GM19397 (cell line): ENCODE measurements around the gene TCERG1L.

ENCODE experiments used
- ATAC-seq: cut with Tn5 transposase; IDR thresholded peaks from one replicate; pipeline ENCODE4 v1.9.1; 2021; ENCODE audit warnings: mild to moderate bottlenecking, moderate library complexity; ENCODE audit not compliant: unreplicated experiment

Gene TCERG1L

DNA sequence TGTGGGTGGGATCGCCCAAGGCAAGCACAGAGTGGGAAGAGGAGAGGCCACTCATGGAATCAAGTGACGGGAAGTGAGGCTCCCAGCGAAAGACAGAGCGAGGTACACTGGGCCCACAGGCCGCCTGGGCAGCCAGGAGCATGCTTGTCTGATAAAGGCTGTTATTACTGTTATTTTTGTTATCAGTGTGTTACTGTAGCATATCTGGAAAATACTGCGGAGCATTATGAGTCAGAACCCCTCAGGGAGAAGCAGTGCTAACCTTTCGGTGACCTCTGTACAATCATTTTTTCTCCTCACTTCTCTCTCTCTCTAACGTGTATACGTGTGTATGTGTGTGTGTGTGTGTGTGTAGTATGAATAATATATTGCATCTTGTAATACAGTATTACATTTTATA lies 3.8 kb upstream of the TCERG1L start:
- ATAC-seq: no peak

DNA sequence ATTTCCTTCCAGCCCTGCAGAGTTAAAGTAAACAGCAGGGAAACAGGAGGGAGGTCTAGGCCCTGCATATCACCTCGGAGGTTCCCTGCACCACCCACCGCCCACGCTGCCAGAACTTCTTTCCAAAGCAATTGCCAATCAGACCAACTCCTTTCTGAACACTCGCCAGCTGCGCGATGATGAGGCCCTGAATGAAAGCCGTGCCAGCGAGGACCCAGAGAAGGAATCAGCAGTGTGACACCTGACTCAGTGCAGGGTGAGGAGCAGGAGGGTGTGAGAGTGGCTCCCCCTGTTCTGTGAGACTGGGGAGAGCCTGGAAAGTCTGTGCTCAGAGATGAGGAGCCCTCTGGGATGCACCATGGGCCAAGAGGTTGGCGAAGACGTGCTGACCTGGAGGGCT lies 3.3 kb upstream of the TCERG1L start:
- ATAC-seq: no peak

DNA sequence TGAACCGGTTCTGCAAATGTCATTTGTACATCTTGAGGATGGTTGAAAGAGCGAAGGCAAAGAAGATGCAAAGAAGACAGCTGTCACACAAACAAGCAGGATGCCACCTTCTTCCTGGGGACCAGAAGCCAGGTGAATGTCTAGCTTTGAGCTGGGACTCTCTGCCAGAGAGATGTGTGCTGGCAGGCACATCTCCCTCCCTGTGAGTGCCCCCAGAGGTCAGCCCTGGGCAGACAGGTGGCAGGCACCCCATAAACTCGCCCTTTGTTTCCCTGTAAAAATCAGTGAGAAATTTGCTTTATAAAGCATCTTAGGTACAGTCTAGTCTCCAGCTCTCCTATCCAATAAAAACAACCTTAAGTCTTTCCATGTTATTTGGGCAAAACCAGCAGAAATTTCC lies 2.6 kb upstream of the TCERG1L start:
- ATAC-seq: no peak

DNA sequence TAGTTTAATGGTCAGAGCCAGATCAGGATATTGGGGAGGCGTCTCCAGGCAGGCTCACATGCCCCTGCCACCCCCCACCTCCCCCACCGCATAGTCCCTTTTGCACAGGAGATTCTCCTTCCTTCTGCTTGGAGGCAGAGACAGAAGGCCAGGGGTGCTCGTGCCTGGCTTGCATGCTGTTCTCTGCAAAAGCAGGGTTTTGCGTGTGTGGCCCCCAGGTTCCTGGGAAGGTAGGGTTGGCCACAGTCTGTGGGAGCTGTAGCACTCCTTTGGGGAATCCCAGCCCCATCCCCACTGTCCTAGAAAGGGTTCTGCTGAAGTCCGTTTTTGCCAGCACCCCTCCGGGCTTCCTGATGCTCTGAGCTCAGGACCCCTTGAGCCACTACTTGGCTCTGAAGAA lies 1.9 kb upstream of the TCERG1L start:
- no peak for ATAC-seq

DNA sequence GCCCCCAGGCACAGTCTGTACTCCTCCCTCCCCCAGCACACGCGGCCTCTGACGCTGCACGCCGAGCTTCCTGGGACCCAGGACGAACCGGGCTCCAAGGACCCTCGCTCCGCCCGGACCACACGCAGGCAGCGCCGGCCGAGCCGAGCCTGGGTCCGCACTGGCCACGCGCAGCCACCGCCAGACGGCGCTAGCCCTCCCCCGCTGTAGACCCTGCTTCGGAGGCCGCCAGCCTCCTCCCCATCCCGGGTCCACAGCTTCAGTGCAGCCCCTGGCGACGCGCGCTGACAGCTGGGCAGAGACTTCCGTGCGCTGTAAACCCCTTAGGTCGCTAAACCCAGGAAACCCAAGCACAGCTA lies 936 bp upstream of the TCERG1L start:
- ATAC-seq: no peak

DNA sequence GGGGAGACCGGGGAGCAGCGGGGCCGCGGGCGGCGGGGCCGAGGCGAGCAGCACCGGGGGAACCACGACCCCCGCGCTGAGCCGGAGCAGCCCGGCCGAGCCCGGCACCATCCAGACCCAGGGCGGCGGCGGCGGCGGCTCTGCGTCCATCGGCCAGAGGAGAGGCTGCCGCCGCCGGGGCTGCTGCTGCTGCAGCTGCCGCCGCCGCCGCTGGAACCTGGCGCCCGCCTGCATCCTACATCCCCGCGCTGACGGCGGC lies 190 bp downstream of the TCERG1L start:
- no peak for ATAC-seq

DNA sequence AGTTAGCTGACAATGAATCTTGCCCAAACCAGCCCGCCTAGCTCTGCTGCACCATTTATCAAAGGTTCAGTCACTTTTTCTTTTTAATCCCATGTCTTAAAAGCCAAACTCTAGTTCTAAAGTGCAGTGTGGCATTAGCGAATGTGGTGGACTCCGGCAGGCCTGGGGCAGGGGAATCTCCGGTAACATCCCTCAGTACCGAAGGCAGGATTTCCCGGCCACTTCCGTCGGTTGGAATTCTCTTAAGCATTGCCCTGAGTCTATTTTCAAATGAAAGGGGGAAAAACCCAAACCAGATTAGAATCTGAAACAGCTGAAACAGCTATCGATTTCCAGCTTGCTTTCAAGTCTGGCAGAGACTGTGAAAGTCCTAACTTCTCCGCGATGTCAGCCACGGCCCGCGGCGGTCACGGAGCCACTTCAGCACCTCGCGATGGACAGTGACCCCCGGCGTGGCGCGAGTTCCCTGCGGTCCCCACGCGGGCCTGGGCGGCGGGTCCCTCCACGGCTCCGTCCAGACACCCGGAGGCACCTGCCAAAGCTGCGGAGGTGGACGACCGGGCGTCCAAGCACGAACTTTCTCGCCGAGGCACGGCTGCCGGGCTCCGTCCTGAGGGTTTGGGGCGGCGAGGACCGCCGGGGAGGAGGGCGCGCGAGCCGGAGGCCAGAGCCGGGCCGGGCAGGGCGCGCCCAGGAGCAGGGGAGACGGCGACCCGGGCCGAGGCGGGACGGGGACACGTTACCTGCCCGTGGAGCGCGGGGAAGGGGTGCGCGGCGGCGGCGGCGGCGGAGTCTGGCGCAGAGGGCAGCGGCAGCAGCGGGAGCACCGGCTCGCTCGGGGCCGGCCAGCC lies 745 bp downstream of the TCERG1L start:
- ATAC-seq: no peak

DNA sequence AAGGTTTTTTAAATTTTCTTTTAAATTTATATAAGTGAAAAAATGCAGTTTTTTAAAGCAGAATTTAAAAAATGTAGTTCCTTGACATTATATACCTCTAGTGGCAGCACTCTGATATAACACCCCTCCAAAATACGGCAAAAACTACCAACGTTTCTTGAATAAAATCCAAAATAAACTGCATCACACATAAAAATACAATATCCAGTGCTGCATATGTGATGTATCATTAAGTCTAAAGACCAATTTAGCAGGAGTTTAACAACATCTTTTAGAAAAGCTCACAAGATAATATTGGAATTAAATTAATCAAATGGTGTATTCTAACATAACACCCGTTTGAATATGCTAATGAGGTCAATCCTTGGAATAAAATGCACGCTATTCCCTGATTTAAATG lies 1.4 kb downstream of the TCERG1L start:
- ATAC-seq: no peak

DNA sequence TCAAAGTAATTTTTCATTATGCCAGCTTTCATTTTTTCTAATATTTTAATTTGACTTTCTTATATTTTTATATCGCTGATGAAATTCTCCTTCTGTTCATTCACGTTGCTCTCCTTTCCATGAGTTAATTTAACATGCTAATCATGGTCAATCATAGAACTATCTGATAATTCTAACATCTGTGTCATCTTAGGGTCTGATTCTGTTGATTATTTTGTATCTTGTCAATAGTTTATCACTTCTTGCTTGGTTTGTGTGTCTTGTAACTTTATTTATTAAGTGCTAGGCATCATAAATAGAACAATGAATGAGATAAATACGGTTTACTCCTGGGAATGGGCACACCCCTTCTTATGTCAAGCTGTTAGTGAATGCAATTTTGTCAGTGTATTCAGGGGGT lies 11.0 kb downstream of the TCERG1L start:
- no peak for ATAC-seq

DNA sequence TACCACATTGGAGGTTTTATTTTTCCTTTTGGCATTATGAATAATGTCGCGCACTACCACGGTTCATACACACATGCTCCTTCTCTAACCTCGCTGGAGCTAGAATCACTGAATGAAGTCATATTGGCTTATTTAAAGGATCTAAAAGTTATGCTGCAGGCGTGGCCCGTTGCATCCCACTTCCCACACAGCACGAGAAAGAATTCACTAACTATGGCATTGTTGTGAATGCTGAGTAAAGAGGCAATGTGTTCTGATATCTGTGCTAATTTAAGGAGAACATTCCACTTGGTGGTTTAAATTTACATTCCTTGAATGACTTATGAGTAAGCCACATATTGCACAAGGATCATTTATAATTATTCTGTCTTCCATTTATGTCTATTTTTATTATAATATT lies 20.7 kb downstream of the TCERG1L start:
- no peak for ATAC-seq

DNA sequence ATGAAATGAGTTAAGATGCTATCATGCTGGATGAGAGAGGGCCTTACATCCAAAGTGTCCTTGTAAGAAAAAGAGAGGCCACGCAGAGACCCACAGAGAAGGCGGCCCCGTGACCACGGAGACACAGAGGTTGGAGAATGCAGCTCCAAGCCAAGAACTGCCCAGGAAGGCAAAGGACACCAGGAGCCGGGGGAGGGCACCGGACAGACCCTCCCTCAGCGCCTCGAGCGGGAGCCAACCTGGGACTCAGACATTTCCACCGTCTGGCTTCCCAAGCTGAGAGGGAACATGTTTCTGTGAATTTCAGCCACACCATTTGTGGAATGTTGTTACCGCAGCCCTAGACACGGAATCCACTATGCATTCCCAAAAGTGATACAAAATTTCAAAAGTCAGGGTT lies 22.9 kb downstream of the TCERG1L start:
- no peak for ATAC-seq

DNA sequence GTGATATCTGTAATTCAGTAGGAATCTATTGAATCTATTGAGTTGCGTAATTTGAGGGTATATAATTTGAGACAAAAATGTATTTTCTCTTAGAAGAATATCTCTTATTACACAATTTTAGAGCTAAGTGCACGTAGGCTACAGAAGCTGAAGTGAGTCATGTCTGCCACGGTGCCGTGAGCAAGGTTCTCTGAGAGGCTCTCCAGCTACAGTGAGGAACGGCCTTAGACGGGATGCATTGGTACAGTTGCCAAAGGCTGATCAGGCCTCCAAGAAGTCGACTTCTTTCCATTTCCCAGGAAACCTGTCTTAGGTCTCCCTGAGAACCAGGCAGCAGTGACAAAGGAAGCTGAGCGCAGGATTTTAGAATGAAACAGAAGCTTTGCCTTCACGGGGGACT lies 28.6 kb downstream of the TCERG1L start:
- ATAC-seq: no peak

DNA sequence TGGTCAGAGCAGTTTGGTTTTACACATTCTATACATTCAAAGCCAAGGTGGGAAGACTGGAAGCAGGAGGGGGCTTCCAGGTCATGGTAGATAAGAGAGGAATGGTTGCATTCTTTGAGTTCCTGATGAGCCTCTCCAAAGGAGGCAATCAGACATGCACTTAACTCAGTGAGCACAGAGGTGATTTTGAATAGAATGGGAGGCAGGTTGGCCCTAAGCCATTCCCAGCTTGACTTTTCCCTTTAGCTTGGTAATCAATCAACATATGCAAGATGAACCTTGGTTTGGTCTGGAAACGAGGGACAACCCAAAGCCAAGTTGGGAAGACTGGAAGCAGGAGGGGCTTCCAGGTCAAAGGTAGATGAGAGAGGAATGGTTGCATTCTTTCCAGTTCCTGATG lies 31.4 kb downstream of the TCERG1L start:
- ATAC-seq: no peak

DNA sequence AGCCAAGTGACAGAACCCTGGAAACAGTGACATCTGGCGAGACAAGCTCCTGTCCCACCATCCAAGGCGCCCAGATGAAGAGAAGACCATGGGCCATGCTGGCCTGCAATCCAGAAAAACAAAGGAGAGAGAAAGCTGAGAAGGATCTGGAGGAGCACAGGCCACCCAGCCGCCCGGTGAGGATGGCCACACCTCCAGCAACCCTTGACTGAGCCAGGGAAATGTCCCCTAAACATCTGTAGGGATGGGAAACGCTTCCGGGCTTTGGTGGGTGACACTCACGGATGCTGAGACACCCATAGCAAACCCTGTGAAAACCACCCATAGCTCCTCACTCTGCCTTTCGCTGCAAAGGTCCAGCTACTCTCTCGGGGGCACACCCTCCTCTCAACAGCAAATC lies 32.0 kb downstream of the TCERG1L start:
- no peak for ATAC-seq

DNA sequence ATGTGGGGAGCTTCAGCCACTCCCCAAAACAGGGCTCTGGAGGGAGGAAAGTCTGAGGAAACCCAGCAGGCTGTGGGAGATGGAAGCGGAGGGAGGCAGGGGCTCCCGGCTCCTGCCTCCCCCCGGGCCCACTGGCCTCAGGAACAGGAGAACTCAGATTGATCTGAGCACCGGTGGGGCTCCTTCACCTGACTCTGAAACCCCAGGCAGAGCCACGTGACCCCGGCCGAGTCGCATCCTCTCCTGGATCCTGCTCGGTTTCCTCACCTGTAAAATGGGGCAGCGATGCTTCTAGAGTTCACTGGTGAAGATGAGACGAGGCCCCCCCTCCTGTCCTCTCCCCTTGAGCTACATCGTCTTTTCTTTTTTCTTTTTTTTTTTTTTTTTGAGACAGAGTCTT lies 33.6 kb downstream of the TCERG1L start:
- ATAC-seq: no peak

DNA sequence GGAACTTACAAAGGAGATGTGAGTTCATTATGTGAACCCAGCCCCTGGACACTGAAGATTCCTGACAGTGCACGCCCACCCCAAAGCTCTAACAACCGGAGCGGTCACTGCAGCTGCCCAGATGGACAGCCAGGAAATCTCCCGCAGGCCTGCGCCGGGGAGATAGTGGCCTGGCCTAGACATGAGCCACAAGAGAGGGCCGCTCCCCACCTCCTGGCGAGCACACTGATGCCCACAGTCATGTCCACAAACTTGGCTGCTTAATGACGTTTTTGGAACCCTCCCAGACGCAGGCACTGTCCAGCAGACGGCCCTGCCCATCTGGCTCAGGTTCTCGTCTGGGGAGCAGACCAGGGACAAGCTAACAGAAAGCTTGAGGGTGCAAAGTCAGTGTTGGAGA lies 34.2 kb downstream of the TCERG1L start:
- no peak for ATAC-seq

DNA sequence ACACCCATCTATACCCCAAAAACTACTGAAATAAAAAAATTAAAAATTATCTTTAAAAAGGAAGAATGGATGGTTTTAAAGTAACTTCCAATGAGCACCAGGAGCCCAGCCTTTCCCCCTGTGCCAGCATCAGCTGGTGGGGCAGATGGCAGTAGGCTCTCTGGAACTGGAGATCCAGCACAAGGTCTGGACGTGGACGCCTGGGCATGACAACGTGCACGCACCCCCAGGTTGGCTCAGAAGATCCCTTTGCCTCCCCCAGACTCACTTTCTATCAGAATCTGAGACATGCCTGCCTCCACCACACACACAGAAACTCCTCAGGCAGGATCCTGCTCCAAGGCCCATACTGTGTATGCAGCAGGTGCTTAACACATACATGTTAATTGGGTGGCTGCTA lies 35.8 kb downstream of the TCERG1L start:
- ATAC-seq: no peak

DNA sequence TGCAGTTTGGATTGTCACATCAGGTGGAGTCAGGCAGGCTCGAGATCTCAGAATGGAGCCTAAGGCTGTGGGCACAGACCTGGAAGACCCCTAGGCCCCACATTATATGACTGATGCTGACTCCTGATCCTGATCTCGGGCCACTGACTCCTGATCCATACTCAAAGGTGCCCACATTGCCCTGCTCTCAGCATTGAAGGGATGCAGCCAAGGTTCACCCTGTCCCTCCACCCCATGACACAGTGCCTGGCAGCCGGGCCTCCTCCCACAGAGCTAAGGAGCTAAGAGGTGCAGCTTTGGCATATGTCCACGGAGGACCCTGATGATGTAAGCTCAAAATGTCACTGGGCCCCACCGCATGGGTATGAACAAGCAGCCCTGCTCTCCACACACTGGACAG lies 36.6 kb downstream of the TCERG1L start:
- no peak for ATAC-seq

DNA sequence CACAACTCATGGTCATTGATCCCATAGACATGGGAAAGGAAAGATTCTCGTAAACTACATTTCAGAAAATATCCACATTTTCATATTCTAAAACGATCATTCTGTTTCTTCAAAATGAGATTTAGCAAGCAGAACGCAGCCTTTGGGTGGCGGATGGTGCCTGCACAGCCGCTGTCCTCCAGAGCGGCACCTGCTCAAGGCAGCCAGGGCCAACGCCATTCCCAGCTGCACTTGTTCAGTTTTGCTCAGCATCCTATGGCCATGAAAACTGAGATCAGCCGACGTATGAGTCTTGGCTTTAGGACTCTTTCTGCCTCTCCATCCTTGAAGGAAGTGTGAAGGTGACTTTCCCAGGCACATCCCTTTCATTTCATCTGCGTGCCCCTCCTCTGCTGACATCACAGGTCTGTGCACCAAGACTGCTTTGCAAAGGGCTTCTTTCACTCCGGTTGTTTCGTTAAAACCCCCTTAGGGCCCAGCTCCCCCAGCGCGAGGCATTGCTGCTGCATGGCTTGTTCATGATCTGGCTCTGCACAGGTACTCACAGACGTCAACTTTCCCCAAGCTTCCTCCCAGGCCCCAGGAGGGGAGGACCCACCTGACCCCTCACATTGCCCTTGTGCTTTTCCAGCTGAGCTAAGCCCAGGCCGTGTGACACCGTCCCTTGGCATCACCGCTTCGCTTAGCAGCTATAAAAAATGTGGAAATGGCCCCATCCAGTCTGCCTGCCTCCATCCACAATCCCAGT lies 37.2 kb downstream of the TCERG1L start:
- no peak for ATAC-seq

DNA sequence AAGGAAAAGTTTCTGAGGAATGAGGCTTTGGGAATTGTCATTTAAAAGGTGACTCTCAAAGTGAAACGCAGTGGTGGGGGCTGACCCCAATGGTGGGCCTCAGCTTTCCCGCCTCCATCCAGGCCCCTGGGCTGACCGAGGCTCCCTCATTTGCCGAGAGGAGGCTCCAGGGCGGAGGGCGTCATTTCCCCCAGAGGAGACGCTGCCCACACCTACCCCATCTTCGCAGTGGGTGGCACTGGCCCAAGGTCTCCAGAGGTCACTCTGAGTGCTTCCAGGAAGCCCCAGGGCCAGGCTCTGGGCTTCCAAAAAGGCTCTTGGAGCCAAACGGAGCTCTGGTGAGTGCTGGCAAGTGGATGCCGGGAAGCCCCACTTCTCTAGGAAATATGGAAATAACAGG lies 38.0 kb downstream of the TCERG1L start:
- ATAC-seq: no peak

DNA sequence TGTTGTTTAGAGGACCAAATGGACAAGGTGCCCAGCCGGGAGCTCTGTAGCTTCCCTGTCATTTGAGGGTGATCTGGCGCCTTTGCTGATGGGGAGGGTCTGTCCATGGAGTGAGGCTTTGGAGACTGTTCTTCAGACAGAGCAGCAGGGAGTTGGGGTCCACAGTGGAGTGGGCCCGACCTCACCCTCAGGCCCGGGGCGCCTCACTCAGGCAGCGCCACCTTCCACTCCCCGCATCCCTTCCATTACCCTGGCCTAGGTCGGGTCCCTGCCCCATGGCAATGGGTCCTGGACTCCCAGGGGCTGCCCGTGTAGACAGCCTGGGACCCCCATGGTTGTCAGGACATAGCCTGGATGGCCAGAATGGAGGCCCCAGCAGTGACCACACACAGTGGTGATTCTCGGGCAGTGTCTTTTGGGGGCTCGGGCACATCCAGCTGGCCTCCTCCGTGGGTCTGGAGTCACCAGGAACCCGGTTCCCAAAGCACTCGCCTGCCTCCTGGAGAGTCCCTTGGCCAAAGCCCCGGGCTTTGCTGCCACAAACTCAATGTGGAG lies 38.5 kb downstream of the TCERG1L start:
- ATAC-seq: no peak

DNA sequence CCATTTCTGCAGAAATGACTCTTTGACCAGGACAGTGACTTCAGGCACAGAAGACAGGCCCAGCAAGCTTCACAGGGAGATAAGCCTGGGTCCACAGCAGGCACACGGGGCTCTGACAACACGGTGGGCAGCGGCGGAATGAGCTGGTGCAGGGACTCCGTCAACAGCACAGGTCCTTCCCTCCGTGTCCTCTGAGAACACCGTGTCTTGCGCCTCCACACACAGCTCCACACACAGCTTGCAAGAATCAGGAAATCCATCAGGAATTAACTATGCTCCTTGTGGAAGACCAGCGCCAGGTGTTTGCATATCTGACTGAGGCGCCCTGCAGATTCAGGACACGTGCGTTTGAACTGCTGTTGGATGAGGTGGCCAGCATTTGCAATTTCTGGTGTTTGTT lies 39.6 kb downstream of the TCERG1L start:
- no peak for ATAC-seq
